DMS79 treated with DMSO at 0.1 percent for 48 hours (cell line): ENCODE results near the gene FAM13B.

ENCODE experiments used
- DNase-seq: peaks from one replicate; lab custom pipeline; 2025; lab: John Stamatoyannopoulos, UW

The FAM13B gene

GRCh38 chr5:137899493-137899892, 133.4 kb downstream of the FAM13B start:
- DNase-seq = no peak

GRCh38 chr5:137896560-137896959, 136.3 kb downstream of the FAM13B start:
- no peak for DNase-seq

- DNase-seq = no peak
Observed at GRCh38 chr5:137894586-137894985, 138.3 kb downstream of the FAM13B start.

- DNase-seq = no peak
Observed at GRCh38 chr5:137891849-137892248, 141.0 kb downstream of the FAM13B start.

GRCh38 chr5:137890845-137891244, 142.0 kb downstream of the FAM13B start:
- DNase-seq = no peak

- DNase-seq = peak; percentile 52
Observed at GRCh38 chr5:137888863-137889759, 143.8 kb downstream of the FAM13B start, which contains the start of gene PKD2L2. Gene PKD2L2, plus strand, starts transcription at chr5:137889457. Its CDS starts 35 bp downstream, at chr5:137889492.

- no peak for DNase-seq
Observed at GRCh38 chr5:137888466-137888862, 144.4 kb downstream of the FAM13B start.
